NK-92 (cell line): ENCODE results near the gene PCNX2.

Experiments used
- DNase-seq: peaks from one replicate; lab custom pipeline; 2025; ENCODE audit not compliant: unreplicated experiment; lab: John Stamatoyannopoulos, UW

The PCNX2 gene

GRCh38 chr1:233295237-233295974 lies at the start of gene PCNX2:
Gene PCNX2 (minus strand): TSS chr1:233295725. CDS start chr1:233295478, 247 bp downstream.
- no peak for DNase-seq

GRCh38 chr1:233343262-233343661 lies 47.7 kb upstream of the PCNX2 start:
- no peak for DNase-seq

GRCh38 chr1:233342086-233342485 lies 46.6 kb upstream of the PCNX2 start:
- no peak for DNase-seq

- no peak for DNase-seq
These were observed 45.5 kb upstream of the PCNX2 start for GRCh38 chr1:233340966-233341516.

- DNase-seq, result no peak
These were observed 44.6 kb upstream of the PCNX2 start for GRCh38 chr1:233340031-233340555.

GRCh38 chr1:233338102-233338501 lies 42.6 kb upstream of the PCNX2 start:
- no peak for DNase-seq

GRCh38 chr1:233337505-233337904 lies 42.0 kb upstream of the PCNX2 start:
- no peak for DNase-seq

- no peak for DNase-seq
These were observed 41.3 kb upstream of the PCNX2 start for GRCh38 chr1:233336554-233337456.

- no peak for DNase-seq
These were observed 38.6 kb upstream of the PCNX2 start for GRCh38 chr1:233334092-233334491.

GRCh38 chr1:233333086-233333485 lies 37.6 kb upstream of the PCNX2 start:
- DNase-seq, result no peak

GRCh38 chr1:233331676-233332519 lies 36.4 kb upstream of the PCNX2 start:
- DNase-seq, result no peak

- DNase-seq, result no peak
These were observed 32.8 kb upstream of the PCNX2 start for GRCh38 chr1:233328142-233328921.

- DNase-seq, result no peak
These were observed 32.2 kb upstream of the PCNX2 start, which contains the start of gene MAP3K21 for GRCh38 chr1:233327651-233328141. Gene MAP3K21 (plus strand): TSS chr1:233327724. CDS start chr1:233328029, 305 bp downstream.

- DNase-seq, result no peak
These were observed 31.5 kb upstream of the PCNX2 start for GRCh38 chr1:233326811-233327650.

GRCh38 chr1:233326319-233326718 lies 30.8 kb upstream of the PCNX2 start:
- DNase-seq, result no peak

- DNase-seq, result no peak
These were observed 28.2 kb upstream of the PCNX2 start for GRCh38 chr1:233323718-233324117.

GRCh38 chr1:233320023-233320422 lies 24.5 kb upstream of the PCNX2 start:
- DNase-seq, result no peak

- DNase-seq, result no peak
These were observed 23.7 kb upstream of the PCNX2 start for GRCh38 chr1:233319272-233319671.

GRCh38 chr1:233316473-233316872 lies 20.9 kb upstream of the PCNX2 start:
- DNase-seq, result no peak
